Measurements from ENCODE around the gene FAM187B.

FAM187B gene

DNA sequence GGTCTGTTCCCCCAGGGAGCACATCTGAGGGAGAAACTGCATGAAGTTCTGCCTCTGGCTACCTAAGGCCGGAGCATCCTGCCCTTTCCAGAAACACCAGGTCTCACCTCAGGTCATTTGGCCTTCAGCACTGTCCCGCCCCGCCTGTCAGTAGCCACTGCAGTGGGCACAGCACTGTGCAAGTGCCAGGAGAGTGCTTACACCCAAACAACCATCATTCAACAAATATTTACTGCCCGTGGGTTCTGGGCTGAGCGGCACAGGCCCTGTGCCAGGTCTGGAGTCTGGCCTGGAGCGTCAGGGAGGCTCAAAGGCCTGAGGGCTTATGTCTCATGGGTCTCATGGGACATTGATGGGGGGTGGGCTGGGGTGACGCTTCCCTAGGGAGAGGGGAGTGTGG is 43.0 kb upstream of the FAM187B start:
- Histone ChIP-seq H3F3A (ENCODE audit: insufficient read depth, low read length) (no peaks in the 10 kb centered on the region), H3K9me3 (ENCODE audit: low read length) (no peaks in the 10 kb centered on the region), H2AFZ (ENCODE audit: low read length) (no peak overlapping the region), H3K27ac (ENCODE audit: low read depth, low read length, poor library complexity, severe bottlenecking) (no peak overlapping the region), H3K36me3 (ENCODE audit: insufficient read depth, low read length) (peaks cover 75% of the 10 kb centered on the region), H3K4me3 (ENCODE audit: low read depth, low read length, poor library complexity, severe bottlenecking) (no peak overlapping the region), H3K79me2 (ENCODE audit: insufficient read depth, low read length) (no peaks in the 10 kb centered on the region), H3K4me2 (ENCODE audit: low read length) (no peak overlapping the region), H3K4me1 (ENCODE audit: insufficient read depth, low read length, severe bottlenecking) (peaks cover 12% of the 10 kb centered on the region), H4K20me1 (ENCODE audit: insufficient read depth, low read length) (no peaks in the 10 kb centered on the region), H3K9me2 (ENCODE audit: low read depth, low read length) (no peaks in the 10 kb centered on the region), H3K27me3 (ENCODE audit: insufficient read depth, low read length) (no peaks in the 10 kb centered on the region), H3K9ac (ENCODE audit: low read length) (no peak overlapping the region)
- no peak for TF ChIP-seq EZH2 (IDR thresholded peaks at IDR 0.05; ENCODE audit: borderline replicate concordance, low read length)
- TF ChIP-seq, protein P1, sequence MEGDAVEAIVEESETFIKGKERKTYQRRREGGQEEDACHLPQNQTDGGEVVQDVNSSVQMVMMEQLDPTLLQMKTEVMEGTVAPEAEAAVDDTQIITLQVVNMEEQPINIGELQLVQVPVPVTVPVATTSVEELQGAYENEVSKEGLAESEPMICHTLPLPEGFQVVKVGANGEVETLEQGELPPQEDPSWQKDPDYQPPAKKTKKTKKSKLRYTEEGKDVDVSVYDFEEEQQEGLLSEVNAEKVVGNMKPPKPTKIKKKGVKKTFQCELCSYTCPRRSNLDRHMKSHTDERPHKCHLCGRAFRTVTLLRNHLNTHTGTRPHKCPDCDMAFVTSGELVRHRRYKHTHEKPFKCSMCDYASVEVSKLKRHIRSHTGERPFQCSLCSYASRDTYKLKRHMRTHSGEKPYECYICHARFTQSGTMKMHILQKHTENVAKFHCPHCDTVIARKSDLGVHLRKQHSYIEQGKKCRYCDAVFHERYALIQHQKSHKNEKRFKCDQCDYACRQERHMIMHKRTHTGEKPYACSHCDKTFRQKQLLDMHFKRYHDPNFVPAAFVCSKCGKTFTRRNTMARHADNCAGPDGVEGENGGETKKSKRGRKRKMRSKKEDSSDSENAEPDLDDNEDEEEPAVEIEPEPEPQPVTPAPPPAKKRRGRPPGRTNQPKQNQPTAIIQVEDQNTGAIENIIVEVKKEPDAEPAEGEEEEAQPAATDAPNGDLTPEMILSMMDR (IDR thresholded peaks at IDR 0.05; ENCODE audit: low read length), result no peak

DNA sequence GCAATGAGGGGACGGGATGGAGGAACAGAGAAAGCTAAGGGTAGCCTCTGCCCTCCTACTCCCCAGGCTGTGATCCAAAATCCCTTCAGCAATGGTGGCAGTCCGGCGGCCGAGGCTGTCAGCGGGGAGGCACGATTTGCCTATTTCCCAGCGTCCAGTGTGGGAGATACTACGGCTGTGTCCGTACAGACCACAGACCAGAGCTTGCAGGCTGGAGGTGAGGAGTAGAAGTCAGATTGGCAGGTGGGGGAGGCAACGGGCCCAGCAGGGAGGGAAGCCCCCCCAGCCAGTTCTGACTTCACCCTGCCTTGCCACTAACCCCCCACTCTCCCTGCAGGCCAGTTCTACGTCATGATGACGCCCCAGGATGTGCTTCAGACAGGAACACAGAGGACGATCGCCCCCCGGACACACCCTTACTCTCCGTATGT is 41.9 kb upstream of the FAM187B start:
- H2AFZ ChIP-seq (ENCODE audit: low read length), result no peak overlapping the region
- H3K9me2 ChIP-seq (ENCODE audit: low read depth, low read length), result no peaks in the 10 kb centered on the region
- no peaks in the 10 kb centered on the region for H3K9me3 ChIP-seq (ENCODE audit: low read length)
- no peak for TF ChIP-seq EZH2 (IDR thresholded peaks at IDR 0.05; ENCODE audit: borderline replicate concordance, low read length)
- TF ChIP-seq, protein P1 (IDR thresholded peaks at IDR 0.05; ENCODE audit: low read length), result no peak
- no peaks in the 10 kb centered on the region for H3F3A ChIP-seq (ENCODE audit: insufficient read depth, low read length)
- no peak overlapping the region for H3K27ac ChIP-seq (ENCODE audit: low read depth, low read length, poor library complexity, severe bottlenecking)
- no peak overlapping the region for H3K4me3 ChIP-seq (ENCODE audit: low read depth, low read length, poor library complexity, severe bottlenecking)
- H3K4me2 ChIP-seq (ENCODE audit: low read length), result 0 out of 2 replicates have a peak overlapping the region, but pooled peaks have one; percentile 68
- H4K20me1 ChIP-seq (ENCODE audit: insufficient read depth, low read length), result no peaks in the 10 kb centered on the region
- peaks cover 19% of the 10 kb centered on the region for H3K4me1 ChIP-seq (ENCODE audit: insufficient read depth, low read length, severe bottlenecking)
- no peaks in the 10 kb centered on the region for H3K27me3 ChIP-seq (ENCODE audit: insufficient read depth, low read length)
- H3K36me3 ChIP-seq (ENCODE audit: insufficient read depth, low read length), result peaks cover 73% of the 10 kb centered on the region
- no peak overlapping the region for H3K9ac ChIP-seq (ENCODE audit: low read length)
- no peaks in the 10 kb centered on the region for H3K79me2 ChIP-seq (ENCODE audit: insufficient read depth, low read length)

DNA sequence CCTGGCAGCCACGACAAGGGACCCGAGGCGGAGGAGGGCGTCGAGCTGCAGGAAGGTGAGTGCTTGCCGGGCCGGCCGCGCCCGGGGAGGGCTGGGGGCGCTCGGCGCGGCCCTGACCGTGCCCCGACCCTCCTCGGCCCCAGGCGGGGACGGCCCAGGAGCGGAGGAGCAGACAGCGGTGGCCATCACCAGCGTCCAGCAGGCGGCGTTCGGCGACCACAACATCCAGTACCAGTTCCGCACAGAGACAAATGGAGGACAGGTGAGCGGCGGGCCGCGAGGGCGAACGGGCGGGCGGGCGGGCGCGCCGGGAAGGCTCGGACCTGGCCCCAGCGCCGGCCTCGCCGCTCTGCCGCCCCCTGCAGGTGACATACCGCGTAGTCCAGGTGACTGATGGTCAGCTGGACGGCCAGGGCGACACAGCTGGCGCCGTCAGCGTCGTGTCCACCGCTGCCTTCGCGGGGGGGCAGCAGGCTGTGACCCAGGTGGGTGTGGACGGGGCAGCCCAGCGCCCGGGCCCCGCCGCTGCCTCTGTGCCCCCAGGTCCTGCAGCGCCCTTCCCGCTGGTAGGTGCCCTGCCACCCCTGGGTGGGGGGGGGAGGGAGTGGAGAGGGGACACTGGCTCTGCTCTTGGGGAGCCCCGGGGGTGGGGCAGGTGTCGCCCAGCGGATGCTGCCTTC is 41.0 kb upstream of the FAM187B start:
- TF ChIP-seq, protein P1 (IDR thresholded peaks at IDR 0.05; ENCODE audit: low read length), result peak; percentile 59
- TF ChIP-seq EZH2 (IDR thresholded peaks at IDR 0.05; ENCODE audit: borderline replicate concordance, low read length), result no peak
- no peak overlapping the region for H2AFZ ChIP-seq (ENCODE audit: low read length)
- no peaks in the 10 kb centered on the region for H3F3A ChIP-seq (ENCODE audit: insufficient read depth, low read length)

More for the DNA sequence above, 41.0 kb upstream of the FAM187B start:
- H3K36me3 ChIP-seq (ENCODE audit: insufficient read depth, low read length), result peaks cover 71% of the 10 kb centered on the region
- peak overlapping the region; percentile 79 for H3K9ac ChIP-seq (ENCODE audit: low read length)
- H3K9me2 ChIP-seq (ENCODE audit: low read depth, low read length), result no peaks in the 10 kb centered on the region
- peak overlapping the region; percentile 71 for H3K4me3 ChIP-seq (ENCODE audit: low read depth, low read length, poor library complexity, severe bottlenecking)
- H3K4me2 ChIP-seq (ENCODE audit: low read length), result peak overlapping the region; percentile 68
- no peak overlapping the region for H3K27ac ChIP-seq (ENCODE audit: low read depth, low read length, poor library complexity, severe bottlenecking)
- H3K27me3 ChIP-seq (ENCODE audit: insufficient read depth, low read length), result no peaks in the 10 kb centered on the region
- peaks cover 24% of the 10 kb centered on the region for H3K4me1 ChIP-seq (ENCODE audit: insufficient read depth, low read length, severe bottlenecking)
- H3K9me3 ChIP-seq (ENCODE audit: low read length), result no peaks in the 10 kb centered on the region
- H3K79me2 ChIP-seq (ENCODE audit: insufficient read depth, low read length), result no peaks in the 10 kb centered on the region
- no peaks in the 10 kb centered on the region for H4K20me1 ChIP-seq (ENCODE audit: insufficient read depth, low read length)
